ENCODE data around the gene ELP2. TPM values are rescaled to one million over a fixed set of nuclear protein-coding genes. Genes with fewer than 3 reads are reported as not detected.

ELP2 gene
- total RNA-seq, 1 experiment from 2014 or later = 54.2 TPM

DNA sequence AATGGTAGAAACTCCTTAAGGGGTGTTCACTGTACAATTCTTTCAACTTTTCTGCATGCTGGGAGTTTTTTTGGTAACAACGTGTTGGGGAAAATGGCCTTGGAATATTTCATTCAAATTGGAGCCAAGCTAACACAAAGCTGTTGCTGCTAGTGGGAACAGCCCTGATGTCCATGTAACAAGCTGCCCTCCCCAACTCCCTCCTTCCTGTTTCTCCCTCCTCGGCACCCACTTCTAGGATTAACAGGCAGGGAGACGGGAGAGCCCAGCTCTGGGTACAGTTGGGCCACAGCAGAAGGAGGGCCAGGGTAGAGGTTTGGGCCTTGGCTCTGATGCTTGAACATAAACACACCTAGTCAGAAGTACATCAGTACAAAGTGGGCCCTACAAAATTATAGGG is 48.2 kb downstream of the ELP2 start:
- ChIA-PET POLR2A (ENCODE audit: unreplicated experiment) (no interaction called here), CTCF (no interaction called here)
- no peaks in the 10 kb centered on the region for H3F3A ChIP-seq (ENCODE audit: insufficient read depth, low read depth)
- no peak overlapping the region for H3K4me3 ChIP-seq
- H3K36me3 ChIP-seq (ENCODE audit: low read depth) = peaks cover 13% of the 10 kb centered on the region; the same call in 1 of the 2 replicates
- H3K9me3 ChIP-seq (ENCODE audit: insufficient read depth, low read depth) = no peaks in the 10 kb centered on the region
- TF ChIP-seq, protein P1, sequence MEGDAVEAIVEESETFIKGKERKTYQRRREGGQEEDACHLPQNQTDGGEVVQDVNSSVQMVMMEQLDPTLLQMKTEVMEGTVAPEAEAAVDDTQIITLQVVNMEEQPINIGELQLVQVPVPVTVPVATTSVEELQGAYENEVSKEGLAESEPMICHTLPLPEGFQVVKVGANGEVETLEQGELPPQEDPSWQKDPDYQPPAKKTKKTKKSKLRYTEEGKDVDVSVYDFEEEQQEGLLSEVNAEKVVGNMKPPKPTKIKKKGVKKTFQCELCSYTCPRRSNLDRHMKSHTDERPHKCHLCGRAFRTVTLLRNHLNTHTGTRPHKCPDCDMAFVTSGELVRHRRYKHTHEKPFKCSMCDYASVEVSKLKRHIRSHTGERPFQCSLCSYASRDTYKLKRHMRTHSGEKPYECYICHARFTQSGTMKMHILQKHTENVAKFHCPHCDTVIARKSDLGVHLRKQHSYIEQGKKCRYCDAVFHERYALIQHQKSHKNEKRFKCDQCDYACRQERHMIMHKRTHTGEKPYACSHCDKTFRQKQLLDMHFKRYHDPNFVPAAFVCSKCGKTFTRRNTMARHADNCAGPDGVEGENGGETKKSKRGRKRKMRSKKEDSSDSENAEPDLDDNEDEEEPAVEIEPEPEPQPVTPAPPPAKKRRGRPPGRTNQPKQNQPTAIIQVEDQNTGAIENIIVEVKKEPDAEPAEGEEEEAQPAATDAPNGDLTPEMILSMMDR (conservative IDR thresholded peaks at IDR 0.05) = no peak
- no peak for TF ChIP-seq EZH2 (IDR thresholded peaks at IDR 0.05; ENCODE audit: low read depth)
- no peak overlapping the region for H3K27ac ChIP-seq
- intact Hi-C loops (cut with micrococcal nuclease; ENCODE audit: unreplicated experiment) = no loop called here
- no TSS peak for BruUV-seq (replicated peaks)
- H3K79me2 ChIP-seq (ENCODE audit: low read depth) = no peaks in the 10 kb centered on the region
- no peak for DNase-seq
- H4K20me1 ChIP-seq (ENCODE audit: insufficient read depth) = no peaks in the 10 kb centered on the region
- H3K4me1 ChIP-seq (replicated peaks; ENCODE audit: insufficient read depth) = no peaks in the 10 kb centered on the region
- no peak overlapping the region for H3K4me2 ChIP-seq
- H2AFZ ChIP-seq = no peak overlapping the region
- no peaks in the 10 kb centered on the region for H3K27me3 ChIP-seq (ENCODE audit: insufficient read depth, low read depth)
- H3K9me2 ChIP-seq (ENCODE audit: insufficient read depth) = no peaks in the 10 kb centered on the region

DNA sequence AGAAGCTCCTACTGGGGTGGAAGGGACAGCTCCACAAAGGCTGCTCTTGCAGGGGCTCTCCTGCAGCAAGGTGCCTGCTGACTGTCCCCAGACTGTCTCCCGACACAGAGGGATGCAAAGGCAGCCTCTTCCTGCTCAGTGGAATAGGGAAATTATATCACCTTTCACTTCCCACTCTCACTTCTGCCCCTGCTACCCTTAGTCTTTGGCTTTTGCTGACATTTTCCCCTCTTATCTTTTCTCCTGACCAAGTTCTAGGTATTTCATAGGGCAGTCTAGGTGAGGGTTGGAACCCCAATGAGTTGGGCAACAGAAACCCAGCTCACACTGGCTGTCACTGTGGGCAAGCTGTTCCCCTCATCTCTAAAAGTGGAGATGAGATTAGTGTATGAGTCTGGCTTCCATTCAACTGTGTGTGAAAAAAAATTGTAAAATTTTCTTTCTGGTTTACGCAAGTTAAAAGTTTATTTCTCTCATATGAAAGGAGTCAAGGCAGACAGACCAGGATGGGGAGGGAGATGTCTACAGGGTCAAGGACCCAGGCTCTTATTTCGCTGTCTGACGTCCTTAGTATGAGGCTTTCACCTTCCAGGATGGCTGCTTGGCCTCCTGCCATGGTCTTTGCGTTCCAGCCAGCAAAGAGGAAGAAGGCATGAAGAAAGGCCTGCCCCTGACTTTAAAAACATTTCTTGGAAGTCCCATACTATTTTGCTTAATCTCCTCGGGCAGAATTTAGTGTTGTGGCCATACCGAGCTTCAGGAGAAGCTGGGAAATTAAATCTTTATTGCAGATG is 50.1 kb downstream of the ELP2 start:
- no peaks in the 10 kb centered on the region for H3K4me1 ChIP-seq (replicated peaks; ENCODE audit: insufficient read depth)
- no TSS peak for BruUV-seq (replicated peaks)
- H3K9me2 ChIP-seq (ENCODE audit: insufficient read depth) = no peaks in the 10 kb centered on the region
- H2AFZ ChIP-seq = no peak overlapping the region
- intact Hi-C loops (cut with micrococcal nuclease; ENCODE audit: unreplicated experiment) = no loop called here
- TF ChIP-seq, protein P1 (conservative IDR thresholded peaks at IDR 0.05) = no peak
- no peak for TF ChIP-seq EZH2 (IDR thresholded peaks at IDR 0.05; ENCODE audit: low read depth)
- H3F3A ChIP-seq (ENCODE audit: insufficient read depth, low read depth) = 0 out of 2 replicates have a peak, but pooled peaks cover 3% of the 10 kb centered on the region
- no peaks in the 10 kb centered on the region for H3K79me2 ChIP-seq (ENCODE audit: low read depth)
- ChIA-PET POLR2A (ENCODE audit: unreplicated experiment) (no interaction called here), CTCF (no interaction called here)
- H3K27me3 ChIP-seq (ENCODE audit: insufficient read depth, low read depth) = no peaks in the 10 kb centered on the region
- H4K20me1 ChIP-seq (ENCODE audit: insufficient read depth) = no peaks in the 10 kb centered on the region
- no peak overlapping the region for H3K4me2 ChIP-seq
- no peak overlapping the region for H3K4me3 ChIP-seq
- H3K36me3 ChIP-seq (ENCODE audit: low read depth) = no peaks in the 10 kb centered on the region
- no peak overlapping the region for H3K27ac ChIP-seq
- no peak for DNase-seq
- H3K9me3 ChIP-seq (ENCODE audit: insufficient read depth, low read depth) = no peaks in the 10 kb centered on the region

DNA sequence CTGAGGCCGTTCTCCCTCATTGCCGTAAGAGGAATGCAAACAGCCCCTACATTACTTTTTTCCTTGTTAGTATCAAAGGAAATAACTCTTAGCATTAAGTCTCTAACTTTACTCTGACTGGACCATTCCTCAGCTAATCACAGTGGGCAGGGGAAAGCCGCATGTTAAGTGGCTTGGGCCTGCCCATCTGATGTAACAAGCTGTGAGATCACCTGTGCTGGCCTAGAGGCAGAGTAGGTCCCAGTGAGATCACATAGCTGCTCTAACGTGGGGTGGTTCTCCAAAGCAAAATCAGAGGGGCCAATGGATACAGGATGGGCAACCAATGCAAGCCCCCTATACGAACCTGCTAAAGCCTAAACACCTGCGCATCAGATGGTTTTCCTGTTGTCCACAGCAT is 51.7 kb downstream of the ELP2 start:
- Histone ChIP-seq H3K36me3 (ENCODE audit: low read depth) (no peaks in the 10 kb centered on the region), H3K9me3 (ENCODE audit: insufficient read depth, low read depth) (no peaks in the 10 kb centered on the region), H3K27me3 (ENCODE audit: insufficient read depth, low read depth) (no peaks in the 10 kb centered on the region), H3K9me2 (ENCODE audit: insufficient read depth) (no peaks in the 10 kb centered on the region), H3K4me2 (no peak overlapping the region), H3K79me2 (ENCODE audit: low read depth) (no peaks in the 10 kb centered on the region), H3K27ac (no peak overlapping the region), H3K4me3 (no peak overlapping the region), H4K20me1 (ENCODE audit: insufficient read depth) (no peaks in the 10 kb centered on the region), H2AFZ (no peak overlapping the region), H3F3A (ENCODE audit: insufficient read depth, low read depth) (0 out of 2 replicates have a peak, but pooled peaks cover 3% of the 10 kb centered on the region), H3K4me1 (replicated peaks; ENCODE audit: insufficient read depth) (no peaks in the 10 kb centered on the region)
- intact Hi-C loops (cut with micrococcal nuclease; ENCODE audit: unreplicated experiment) = no loop called here
- TF ChIP-seq, protein P1 (conservative IDR thresholded peaks at IDR 0.05) = no peak
- TF ChIP-seq EZH2 (IDR thresholded peaks at IDR 0.05; ENCODE audit: low read depth) = no peak
- POLR2A ChIA-PET (ENCODE audit: unreplicated experiment) = interaction anchor here (0.5 kb wide), 1 partner anchor 908 kb away, joined by 7 read pairs; no protein-coding TSS in a partner anchor
- DNase-seq = no peak
- BruUV-seq (replicated peaks) = no TSS peak
- CTCF ChIA-PET = no interaction called here
